Measurements from ENCODE around the gene MOXD1.
"Not testable (repeated sequence)": the region's sequence is repeated elsewhere in the genome, so short reads cannot be mapped to it uniquely, and the experiment has no call there.

GRCh38 chr6:132351986-132352385, 49.3 kb downstream of the MOXD1 start:
- TF ChIP-seq, protein P1, sequence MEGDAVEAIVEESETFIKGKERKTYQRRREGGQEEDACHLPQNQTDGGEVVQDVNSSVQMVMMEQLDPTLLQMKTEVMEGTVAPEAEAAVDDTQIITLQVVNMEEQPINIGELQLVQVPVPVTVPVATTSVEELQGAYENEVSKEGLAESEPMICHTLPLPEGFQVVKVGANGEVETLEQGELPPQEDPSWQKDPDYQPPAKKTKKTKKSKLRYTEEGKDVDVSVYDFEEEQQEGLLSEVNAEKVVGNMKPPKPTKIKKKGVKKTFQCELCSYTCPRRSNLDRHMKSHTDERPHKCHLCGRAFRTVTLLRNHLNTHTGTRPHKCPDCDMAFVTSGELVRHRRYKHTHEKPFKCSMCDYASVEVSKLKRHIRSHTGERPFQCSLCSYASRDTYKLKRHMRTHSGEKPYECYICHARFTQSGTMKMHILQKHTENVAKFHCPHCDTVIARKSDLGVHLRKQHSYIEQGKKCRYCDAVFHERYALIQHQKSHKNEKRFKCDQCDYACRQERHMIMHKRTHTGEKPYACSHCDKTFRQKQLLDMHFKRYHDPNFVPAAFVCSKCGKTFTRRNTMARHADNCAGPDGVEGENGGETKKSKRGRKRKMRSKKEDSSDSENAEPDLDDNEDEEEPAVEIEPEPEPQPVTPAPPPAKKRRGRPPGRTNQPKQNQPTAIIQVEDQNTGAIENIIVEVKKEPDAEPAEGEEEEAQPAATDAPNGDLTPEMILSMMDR (IDR thresholded peaks at IDR 0.05): not testable (repeated sequence)
- not testable (repeated sequence) for TF ChIP-seq POLR2A, EP300 (IDR thresholded peaks at IDR 0.05)

Data from gastroesophageal sphincter (tissue), 3 donors.